HCT116 (cell line): ENCODE measurements around the gene TFDP1. TPM values are rescaled to one million over a fixed set of nuclear protein-coding genes. Genes with fewer than 3 reads are reported as not detected.

ENCODE experiments used
- ATAC-seq: fragments of 200-7000 bp; cut with Tn5 transposase; 2 replicates; pipeline ENCODE4 v1.9.1; 2020; ENCODE audit warnings: mild to moderate bottlenecking, moderate library complexity
- BruUV-seq: library from RNA; stranded (reverse); fragments of 400-500 nt; replicated peaks from 2 replicates; lab custom pipeline; 2021; lab: Mats Ljungman, UMichigan
- CTCF ChIA-PET: fragments of 300-600 bp; sonication (Branson Sonifier 250); formaldehyde crosslinking; loops from one replicate; lab custom pipeline; 2021; ENCODE audit warnings: antibody characterized with exemption; lab: Charles Lee
- POLR2A ChIA-PET: fragments of 300-600, 350-600 bp; sonication (Branson Sonifier 250); formaldehyde crosslinking; loops from one replicate; lab custom pipeline; 2021; ENCODE audit warnings: antibody characterized with exemption; lab: Charles Lee
- RAD21 ChIA-PET, 2 experiments: fragments of 300-600 bp; sonication (Branson Sonifier 250); formaldehyde crosslinking; loops; one replicate each; lab custom pipeline; 2023; ENCODE audit warnings: low total read pairs in 2 of 2; ENCODE audit not compliant: uncharacterized antibody in 2 of 2, unreplicated experiment in 2 of 2, low non-redundant PET in 1 of 2; lab: Charles Lee
- DNase-seq: peaks from one replicate; pipeline ENCODE4 v3.0.0-alpha.2; 2010; ENCODE audit warnings: low read depth, low spot score
- H2AFZ ChIP-seq: fragments of 200-600 bp; shearing (Covaris generic), sonication (generic); 2 replicates; pipeline ENCODE4 v1.6.1; 2017; ENCODE audit warnings: low read depth, mixed run types, mixed read lengths, antibody characterized with exemption, low read length; ENCODE audit not compliant: poor library complexity, severe bottlenecking
- H3K27ac ChIP-seq: 2 replicates; pipeline ENCODE4 v1.5.1; 2012; ENCODE audit warnings: low read depth, low read length
- H3K27me3 ChIP-seq: fragments of 200-600 bp; sonication (generic); 2 replicates; pipeline ENCODE4 v1.6.1; 2016; ENCODE audit warnings: mixed run types, low read length, mixed read lengths; ENCODE audit not compliant: insufficient read depth
- H3K36me3 ChIP-seq, 2 experiments: fragments of 200-500 bp in 1 of 2; fragments of 200-600 bp in 1 of 2; sonication (Bioruptor generic) in 1 of 2; sonication (generic) in 1 of 2; 2 replicates each; pipeline versions ENCODE4 v1.5.1 to v1.6.1; 2014 to 2016; ENCODE audit warnings: low read length in 2 of 2, inconsistent platforms in 1 of 2, mixed read lengths in 1 of 2, mixed run types in 1 of 2; ENCODE audit not compliant: insufficient read depth in 2 of 2, control insufficient read depth in 1 of 2
- H3K4me1 ChIP-seq, 2 experiments: fragments of 200-600 bp in 1 of 2; sonication (generic) in 1 of 2; 2 replicates each; pipeline versions ENCODE4 v1.5.1 to v1.6.1; 2012 to 2017; ENCODE audit warnings: low read length in 2 of 2, inconsistent platforms in 1 of 2, mild to moderate bottlenecking in 1 of 2, mixed read lengths in 1 of 2, mixed run types in 1 of 2, moderate library complexity in 1 of 2; ENCODE audit not compliant: insufficient read depth in 2 of 2, control insufficient read depth in 1 of 2
- H3K4me2 ChIP-seq: fragments of 200-600 bp; sonication (generic); 2 replicates; pipeline ENCODE4 v1.6.1; 2017; ENCODE audit warnings: mixed run types, low read length, mixed read lengths
- H3K4me3 ChIP-seq, 2 experiments: fragments of 200-600 bp in 1 of 2; sonication (generic) in 1 of 2; replicated peaks in 1 of 2; 2 replicates each; pipeline ENCODE4 v1.5.1; 2011 to 2016; ENCODE audit warnings: low read length in 2 of 2, control low read depth in 1 of 2, low read depth in 1 of 2, mild to moderate bottlenecking in 1 of 2, mixed read lengths in 1 of 2, mixed run types in 1 of 2
- H3K79me2 ChIP-seq: fragments of 200-600 bp; sonication (generic); 2 replicates; pipeline ENCODE4 v1.6.1; 2017; ENCODE audit warnings: mild to moderate bottlenecking, mixed run types, low read length, moderate library complexity, mixed read lengths; ENCODE audit not compliant: insufficient read depth
- H3K9ac ChIP-seq: fragments of 200-600 bp; sonication (generic); 2 replicates; pipeline ENCODE4 v1.6.1; 2016; ENCODE audit warnings: low read length, mixed read lengths
- H3K9me2 ChIP-seq: fragments of 200-600 bp; sonication (generic), shearing (Covaris generic); 2 replicates; pipeline ENCODE4 v1.6.1; 2017; ENCODE audit warnings: mixed run types, mild to moderate bottlenecking, moderate library complexity; ENCODE audit not compliant: insufficient read depth
- H3K9me3 ChIP-seq, 2 experiments: fragments of 200-500 bp in 1 of 2; fragments of 200-600 bp in 1 of 2; sonication (Bioruptor generic) in 1 of 2; sonication (generic) in 1 of 2; 2 replicates each; pipeline ENCODE4 v1.6.1; 2014 to 2017; ENCODE audit warnings: low read length in 2 of 2, mixed read lengths in 2 of 2, inconsistent platforms in 1 of 2, low read depth in 1 of 2, mild to moderate bottlenecking in 1 of 2, mixed run types in 1 of 2, moderate library complexity in 1 of 2; ENCODE audit not compliant: control insufficient read depth in 1 of 2, insufficient read depth in 1 of 2
- H4K20me1 ChIP-seq: fragments of 200-600 bp; sonication (generic), shearing (Covaris generic); 2 replicates; pipeline ENCODE4 v1.6.1; 2017; ENCODE audit warnings: mixed run types, mild to moderate bottlenecking, moderate library complexity; ENCODE audit not compliant: insufficient read depth
- CTCF ChIP-seq, 3 experiments: fragments of 200-600 bp in 1 of 3; sonication (generic) in 1 of 3; IDR thresholded peaks in 2 of 3; conservative IDR thresholded peaks in 1 of 3; 2 replicates each; pipeline ENCODE4 v1.5.1; 2012 to 2017; ENCODE audit warnings: low read depth in 2 of 3, low read length in 2 of 3, antibody characterized with exemption in 1 of 3, borderline replicate concordance in 1 of 3, control low read depth in 1 of 3, mild to moderate bottlenecking in 1 of 3, mixed read lengths in 1 of 3, mixed run types in 1 of 3, moderate library complexity in 1 of 3; ENCODE audit not compliant: insufficient read depth in 1 of 3
- EGR1 ChIP-seq: IDR thresholded peaks from 2 replicates; pipeline ENCODE4 v1.6.1; 2012; ENCODE audit warnings: low read depth
- FOSL1 ChIP-seq: IDR thresholded peaks from 2 replicates; pipeline ENCODE4 v1.6.1; 2012; ENCODE audit warnings: low read depth
- JUND ChIP-seq: IDR thresholded peaks from 2 replicates; pipeline ENCODE4 v1.6.1; 2012
- REST ChIP-seq: IDR thresholded peaks from 2 replicates; pipeline ENCODE4 v1.6.1; 2012; ENCODE audit warnings: low read depth
- SRF ChIP-seq: IDR thresholded peaks from 2 replicates; pipeline ENCODE4 v1.6.1; 2012; ENCODE audit warnings: low read depth
- TCF7L2 ChIP-seq: IDR thresholded peaks from 2 replicates; pipeline ENCODE4 v1.7.0; 2011; ENCODE audit warnings: borderline replicate concordance, inconsistent platforms; ENCODE audit not compliant: insufficient read depth, insufficient read length; ENCODE audit errors: extremely low read depth
- ZFX ChIP-seq: fragments of 450-650 bp; IDR thresholded peaks from 2 replicates; pipeline ENCODE4 v1.6.1; 2017
- intact Hi-C: fragments of 100-400 bp; cut with micrococcal nuclease; formaldehyde crosslinking; loops from 2 replicates; pipeline ENCODE4 v1.10.0; 2022
- total RNA-seq: library from RNA; stranded (reverse); gene quantifications from one replicate; pipeline ENCODE4 v1.2.1, GENCODE V29; 2021; ENCODE audit not compliant: unreplicated experiment

TFDP1 gene
- total RNA-seq, 1 experiment from 2014 or later: 169 TPM

- no peak for DNase-seq
- POLR2A ChIA-PET: no interaction called here
- Histone ChIP-seq H3K27me3 (no peaks in the 10 kb centered on the region), H4K20me1 (no peaks in the 10 kb centered on the region), H3K36me3 (peaks cover 38 to 84% of the 10 kb centered on the region in 2 experiments), H3K27ac (no peak overlapping the region), H3K79me2 (peaks cover 35% of the 10 kb centered on the region), H3K9me2 (no peaks in the 10 kb centered on the region), H3K9me3 (no peaks in the 10 kb centered on the region), H3K9ac (no peak overlapping the region), H3K4me2 (no peak overlapping the region), H2AFZ (no peak overlapping the region), H3K4me1 (no peaks in the 10 kb centered on the region), H3K4me3 (no peak overlapping the region)
- no peak for ATAC-seq
- RAD21 ChIA-PET: no interaction called here
- intact Hi-C loops: no loop called here
- CTCF ChIA-PET: no interaction called here
- no TSS peak for BruUV-seq
- TF ChIP-seq JUND (no peak), EGR1 (no peak), REST (no peak), TCF7L2 (no peak), CTCF (IDR thresholded peaks at IDR 0.05 in 2 of 3, conservative IDR thresholded peaks at IDR 0.05 in 1 of 3; ENCODE audit: borderline replicate concordance in 1 of 3, insufficient read depth in 1 of 3, low read depth in 2 of 3, low read length in 2 of 3) (no peak), SRF (no peak), FOSL1 (no peak), ZFX (no peak)
Measured at GRCh38 chr13:113635048-113635420, 50.5 kb downstream of the TFDP1 start.
